NCI-H2081 treated with DMSO at 0.1 percent for 48 hours (cell line): ENCODE data around the gene TEN1.

ENCODE experiments used
- DNase-seq: peaks from one replicate; lab custom pipeline; 2025; lab: John Stamatoyannopoulos, UW

TEN1 gene

GRCh38 chr17:75976175-75976848 lies 2.7 kb upstream of the TEN1 start:
- no peak for DNase-seq

GRCh38 chr17:75979705-75980187 lies 706 bp downstream of the TEN1 start:
- DNase-seq: no peak

GRCh38 chr17:75980188-75981018 lies 1.4 kb downstream of the TEN1 start:
- DNase-seq: no peak

- no peak for DNase-seq
Measured at GRCh38 chr17:75981019-75981615, 2.1 kb downstream of the TEN1 start.

- DNase-seq: no peak
Measured at GRCh38 chr17:75983501-75984181, 4.6 kb downstream of the TEN1 start.

- no peak for DNase-seq
Measured at GRCh38 chr17:75985986-75986385, 6.9 kb downstream of the TEN1 start.

- no peak for DNase-seq
Measured at GRCh38 chr17:75987041-75987440, 8.0 kb downstream of the TEN1 start.

- no peak for DNase-seq
Measured at GRCh38 chr17:75991396-75991795, 12.4 kb downstream of the TEN1 start.

GRCh38 chr17:75994802-75995370 lies 15.8 kb downstream of the TEN1 start:
- DNase-seq: no peak

- DNase-seq: no peak
Measured at GRCh38 chr17:75995385-75995925, 16.4 kb downstream of the TEN1 start.

- DNase-seq: no peak
Measured at GRCh38 chr17:75996665-75997590, 17.9 kb downstream of the TEN1 start.

GRCh38 chr17:75998327-75998795 lies 19.3 kb downstream of the TEN1 start:
- no peak for DNase-seq

- no peak for DNase-seq
Measured at GRCh38 chr17:76000016-76000754, 21.1 kb downstream of the TEN1 start.

- no peak for DNase-seq
Measured at GRCh38 chr17:76000755-76001521, 21.9 kb downstream of the TEN1 start, which contains the start of gene CDK3. Gene CDK3 (plus strand): TSS chr17:76000855. CDS start chr17:76001426, 571 bp downstream.

GRCh38 chr17:76002100-76002499 lies 23.1 kb downstream of the TEN1 start:
- no peak for DNase-seq

GRCh38 chr17:76003915-76004314 lies 24.9 kb downstream of the TEN1 start:
- no peak for DNase-seq

- DNase-seq: no peak
Measured at GRCh38 chr17:76004750-76005262, 25.8 kb downstream of the TEN1 start.
